ENCODE data around the gene S100A3.
"Not testable (repeated sequence)": the region's sequence is repeated elsewhere in the genome, so short reads cannot be mapped to it uniquely, and the experiment has no call there.

Gene S100A3

GRCh38 chr1:153534925-153535241, 14.2 kb downstream of the S100A3 start:
- no peak for DNase-seq (ENCODE audit: low spot score)

- no peak for DNase-seq (ENCODE audit: low spot score)
Observed at GRCh38 chr1:153534226-153534924, 14.7 kb downstream of the S100A3 start.

DNA sequence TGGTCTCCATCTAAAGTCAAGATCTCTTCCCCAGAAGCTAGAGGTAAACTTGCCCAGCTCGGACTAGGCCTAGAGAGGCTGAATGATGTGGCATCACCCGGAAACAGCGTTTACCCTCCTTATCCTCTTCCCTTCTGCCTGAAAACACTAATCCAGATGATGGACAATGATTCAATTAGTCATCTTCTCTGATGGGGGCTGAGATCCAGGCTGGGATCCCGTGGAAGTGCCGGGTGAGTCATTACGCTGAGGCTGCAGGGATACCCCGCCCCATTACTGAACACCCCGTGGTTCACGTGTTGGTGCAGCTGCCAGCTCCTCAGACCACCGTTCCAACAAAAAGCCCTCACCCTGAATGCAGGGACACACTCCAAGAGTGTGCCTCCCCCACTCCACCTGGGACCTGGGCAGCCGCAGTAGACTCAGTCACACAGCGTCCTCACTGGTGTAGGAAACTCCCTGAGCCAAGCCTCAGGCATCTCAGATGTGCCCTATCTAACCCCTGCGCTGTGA, 15.3 kb downstream of the S100A3 start:
- DNase-seq (ENCODE audit: low spot score): peak; percentile 36

- DNase-seq (ENCODE audit: low spot score): peak; percentile 87
Observed at GRCh38 chr1:153532769-153533599, 16.1 kb downstream of the S100A3 start.

- DNase-seq (ENCODE audit: low spot score): peak; percentile 86
Observed at GRCh38 chr1:153532181-153532580, 16.9 kb downstream of the S100A3 start.

DNA sequence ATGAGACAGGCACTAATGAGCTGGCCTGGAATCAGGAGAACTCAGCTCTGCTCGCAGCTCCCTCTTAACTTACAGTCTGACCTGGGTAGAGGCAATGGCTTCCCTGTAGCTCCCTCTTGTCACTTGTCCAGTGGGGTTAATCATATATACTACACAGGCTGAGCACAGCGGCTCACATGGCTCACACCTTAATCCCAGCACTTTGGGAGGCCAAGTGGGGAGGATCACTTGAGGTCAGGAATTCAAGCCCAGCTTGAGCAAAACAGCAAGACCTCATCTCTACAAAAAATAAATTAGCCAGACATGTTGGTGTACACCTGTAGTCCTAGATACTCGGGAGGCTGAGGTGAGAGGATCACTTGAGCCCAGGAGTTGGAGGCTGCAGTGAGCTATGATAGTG, 17.4 kb downstream of the S100A3 start:
- DNase-seq (ENCODE audit: low spot score): no peak

- no peak for DNase-seq (ENCODE audit: low spot score)
Observed at GRCh38 chr1:153527683-153528040, 21.4 kb downstream of the S100A3 start.

DNA sequence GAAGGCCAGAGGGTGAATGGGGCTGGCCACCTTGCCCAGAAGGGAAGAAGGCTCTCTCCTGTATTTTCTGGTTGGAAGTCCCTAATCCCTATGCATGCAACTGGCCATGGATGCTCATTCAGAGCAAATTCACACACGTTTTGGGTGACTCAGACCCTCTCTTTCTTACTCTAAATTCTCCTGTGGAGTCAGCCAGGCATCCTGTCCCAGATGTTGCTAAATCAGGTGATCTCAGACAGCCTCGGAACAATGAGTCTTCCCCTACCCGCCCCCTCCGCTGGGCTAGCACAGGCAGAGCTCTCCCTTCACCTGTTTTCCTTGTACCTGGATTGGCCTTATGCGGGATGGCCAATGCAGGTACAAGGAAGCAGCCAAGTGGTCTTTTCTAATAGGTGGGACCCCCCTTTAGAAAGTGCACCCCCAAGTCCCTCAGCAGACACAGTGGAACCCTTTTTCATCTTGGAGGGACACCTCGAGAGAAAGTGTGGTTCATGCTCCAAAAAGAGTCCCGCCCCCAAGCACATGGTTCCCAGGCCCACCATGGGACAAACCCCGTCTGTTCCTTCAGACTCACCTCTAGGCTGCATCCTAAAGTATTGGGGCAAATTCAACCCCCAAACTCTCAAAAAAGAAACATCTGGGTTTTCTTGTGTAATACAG, 21.9 kb downstream of the S100A3 start:
- DNase-seq (ENCODE audit: low spot score): no peak

GRCh38 chr1:153526132-153526543, 22.9 kb downstream of the S100A3 start:
- DNase-seq (ENCODE audit: low spot score): no peak

- no peak for DNase-seq (ENCODE audit: low spot score)
Observed at GRCh38 chr1:153525088-153525728, 23.9 kb downstream of the S100A3 start.

- DNase-seq (ENCODE audit: low spot score): not testable (repeated sequence)
Observed at GRCh38 chr1:153522353-153523048, 26.6 kb downstream of the S100A3 start.

- DNase-seq (ENCODE audit: low spot score): not testable (repeated sequence)
Observed at GRCh38 chr1:153521808-153522207, 27.2 kb downstream of the S100A3 start.

- no peak for DNase-seq (ENCODE audit: low spot score)
Observed at GRCh38 chr1:153520818-153521476, 28.1 kb downstream of the S100A3 start.

DNA sequence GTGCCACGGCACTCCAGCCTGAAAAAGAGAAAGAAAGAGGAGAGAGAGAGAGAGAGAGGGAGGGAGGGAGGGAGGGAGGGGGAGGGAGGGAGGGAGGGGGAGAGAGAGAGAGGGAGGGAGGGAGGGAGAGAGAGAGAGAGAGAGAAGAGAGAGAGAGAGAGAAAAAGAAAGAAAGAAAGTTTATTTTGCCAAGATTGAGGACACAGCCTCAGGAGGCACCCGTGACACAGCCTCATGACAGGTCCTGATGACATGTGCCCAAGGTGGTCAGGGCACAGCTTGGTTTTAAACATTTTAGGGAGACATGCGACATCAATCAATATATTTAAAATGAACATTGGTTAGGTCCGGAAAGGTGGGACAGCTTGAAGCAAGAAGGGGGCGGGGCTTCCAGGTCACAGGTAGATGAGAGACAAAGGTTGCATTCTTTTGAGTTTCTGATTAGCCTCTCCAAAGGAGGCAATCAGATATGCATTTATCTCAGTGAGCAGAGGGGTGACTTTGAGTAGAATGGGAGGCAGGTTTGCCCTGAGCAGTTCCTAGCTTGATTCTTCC, 28.8 kb downstream of the S100A3 start:
- DNase-seq (ENCODE audit: low spot score): not testable (repeated sequence)

DNA sequence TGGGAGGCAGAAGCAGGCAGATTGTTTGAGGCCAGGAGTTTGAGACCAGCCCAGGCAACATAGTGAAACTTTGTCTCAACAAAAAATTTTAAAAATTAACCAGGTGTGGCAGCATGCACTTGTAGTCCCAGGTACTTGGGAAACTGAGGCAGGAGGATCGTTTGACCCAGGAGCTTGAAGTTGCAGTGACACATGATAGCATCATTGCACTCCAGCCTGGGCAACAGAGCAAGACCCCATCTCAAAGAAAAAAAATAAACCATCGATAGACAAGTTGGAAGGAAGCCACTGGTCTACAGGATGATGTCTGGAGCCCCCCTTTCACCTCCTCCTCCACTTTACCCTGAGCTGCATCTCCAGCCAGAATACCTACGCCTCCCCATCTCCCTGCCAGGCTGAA, 29.8 kb downstream of the S100A3 start:
- DNase-seq (ENCODE audit: low spot score): no peak

DNA sequence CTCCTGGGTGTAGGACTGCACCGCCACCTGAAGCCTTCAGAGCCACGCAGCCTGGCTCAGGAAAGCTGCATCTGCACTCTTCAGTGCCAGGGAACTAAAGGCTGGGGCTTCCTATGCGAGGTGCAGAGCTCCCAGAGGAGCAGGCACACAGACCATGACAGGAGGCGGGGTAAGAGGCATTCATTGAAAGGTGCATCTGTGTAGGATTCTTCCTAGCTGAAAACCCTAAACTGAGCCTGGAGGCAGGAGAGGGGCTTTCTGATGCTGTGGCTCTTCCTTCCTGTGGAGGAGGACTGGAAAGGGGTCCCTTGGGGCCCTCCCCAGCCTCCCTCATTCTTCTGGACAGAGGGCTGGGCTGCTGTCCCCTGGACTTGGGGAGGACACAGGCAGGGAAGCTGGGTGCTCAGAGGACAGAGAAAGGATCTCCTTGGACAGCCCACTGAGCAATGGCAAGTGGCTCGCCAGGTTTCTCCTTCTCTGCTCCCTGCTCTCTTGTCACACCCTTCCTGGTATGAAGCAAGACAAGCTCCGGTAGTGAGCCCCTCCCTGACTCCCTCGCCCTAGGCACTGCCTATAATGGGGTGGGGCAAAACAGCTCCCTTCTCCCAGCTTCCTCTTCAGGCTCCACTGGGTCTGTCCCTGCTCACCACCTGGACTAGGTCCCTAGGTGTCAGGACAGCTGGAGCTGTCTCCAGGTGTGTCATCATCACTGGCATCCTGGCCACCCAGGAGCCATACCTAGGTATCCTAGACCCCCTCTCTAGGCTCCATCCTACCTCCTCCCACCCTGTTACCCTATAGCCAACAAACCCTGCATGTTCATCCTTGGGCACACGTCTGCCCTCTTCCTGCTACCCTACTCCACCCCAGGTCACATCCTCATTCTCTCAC, 33.3 kb downstream of the S100A3 start:
- no peak for DNase-seq (ENCODE audit: low spot score)

DNA sequence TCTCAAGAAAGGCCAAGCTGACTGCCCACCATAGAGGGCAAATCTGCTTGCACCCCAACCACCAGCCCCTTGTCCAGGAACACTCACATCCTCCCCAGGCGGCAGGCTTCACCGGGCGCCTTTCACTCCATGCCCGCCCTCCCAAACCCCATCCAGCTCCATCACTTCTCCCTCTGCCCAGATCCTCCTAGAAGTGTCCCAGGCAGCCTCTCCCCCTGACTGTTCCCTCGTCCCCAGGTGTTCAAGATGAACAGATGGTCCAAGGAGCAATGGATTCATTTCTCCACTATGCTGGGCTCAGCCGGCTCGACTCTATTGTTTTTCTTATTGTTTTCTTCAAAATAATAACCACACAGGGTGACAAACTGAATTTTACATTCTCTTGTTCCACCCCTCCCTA, 35.4 kb downstream of the S100A3 start:
- no peak for DNase-seq (ENCODE audit: low spot score)

- DNase-seq (ENCODE audit: low spot score): no peak
Observed at GRCh38 chr1:153513023-153513422, 36.0 kb downstream of the S100A3 start.

DNA sequence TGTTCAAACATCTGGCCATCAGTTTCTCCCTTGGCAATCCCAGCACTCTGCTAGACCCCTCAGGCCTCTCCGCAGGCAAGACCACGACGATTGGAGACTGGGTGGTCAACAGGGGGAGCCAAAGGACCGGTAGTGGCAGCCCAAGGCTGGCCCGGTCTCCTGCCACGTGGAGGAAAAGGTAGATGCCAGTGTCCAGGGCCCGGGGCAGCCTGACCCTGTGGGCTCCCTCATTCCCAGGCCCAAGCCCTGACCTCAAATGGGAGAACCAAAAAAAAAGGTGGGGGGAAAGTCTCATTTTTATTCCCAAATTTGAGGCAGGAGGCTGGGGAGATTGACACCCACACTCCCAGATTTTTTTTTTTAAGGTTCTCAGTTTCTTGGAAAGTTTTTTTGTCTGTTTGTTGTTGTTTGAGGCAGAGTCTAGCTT, 38.1 kb downstream of the S100A3 start:
- peak; percentile 89 for DNase-seq (ENCODE audit: low spot score)

All from activated CD4-positive, alpha-beta T cell treated with anti-CD3 and anti-CD28 coated beads, Interleukin-2, Interleukin-4, amounts not matched to agents 100 ng/mL and 50 ng/mL, durations not matched to agents 16 hours and 8 hours (primary cell).